Gastrocnemius medialis (tissue), 4 donors: ENCODE results near the gene ANAPC1.

Source experiments
- POLR2A ChIP-seq, 2 donors: fragments of 450-650 bp; IDR thresholded peaks; one replicate each; pipeline ENCODE4 v1.6.1; 2017; ENCODE audit warnings: antibody characterized with exemption in 2 of 2, mild to moderate bottlenecking in 2 of 2, moderate library complexity in 2 of 2
- TF ChIP-seq, protein P1 (sequence below), 5 experiments: fragments of 450-650 bp in 3 of 5; fragments of 200-600 bp in 2 of 5; sonication (generic) in 2 of 5; IDR thresholded peaks in 4 of 5; conservative IDR thresholded peaks in 1 of 5; 1 replicate in 4 of 5; 2 replicates in 1 of 5; pipeline ENCODE4 v1.5.1; 2016 to 2019; ENCODE audit warnings: antibody characterized with exemption in 5 of 5, mild to moderate bottlenecking in 3 of 5, moderate library complexity in 3 of 5

DNA sequence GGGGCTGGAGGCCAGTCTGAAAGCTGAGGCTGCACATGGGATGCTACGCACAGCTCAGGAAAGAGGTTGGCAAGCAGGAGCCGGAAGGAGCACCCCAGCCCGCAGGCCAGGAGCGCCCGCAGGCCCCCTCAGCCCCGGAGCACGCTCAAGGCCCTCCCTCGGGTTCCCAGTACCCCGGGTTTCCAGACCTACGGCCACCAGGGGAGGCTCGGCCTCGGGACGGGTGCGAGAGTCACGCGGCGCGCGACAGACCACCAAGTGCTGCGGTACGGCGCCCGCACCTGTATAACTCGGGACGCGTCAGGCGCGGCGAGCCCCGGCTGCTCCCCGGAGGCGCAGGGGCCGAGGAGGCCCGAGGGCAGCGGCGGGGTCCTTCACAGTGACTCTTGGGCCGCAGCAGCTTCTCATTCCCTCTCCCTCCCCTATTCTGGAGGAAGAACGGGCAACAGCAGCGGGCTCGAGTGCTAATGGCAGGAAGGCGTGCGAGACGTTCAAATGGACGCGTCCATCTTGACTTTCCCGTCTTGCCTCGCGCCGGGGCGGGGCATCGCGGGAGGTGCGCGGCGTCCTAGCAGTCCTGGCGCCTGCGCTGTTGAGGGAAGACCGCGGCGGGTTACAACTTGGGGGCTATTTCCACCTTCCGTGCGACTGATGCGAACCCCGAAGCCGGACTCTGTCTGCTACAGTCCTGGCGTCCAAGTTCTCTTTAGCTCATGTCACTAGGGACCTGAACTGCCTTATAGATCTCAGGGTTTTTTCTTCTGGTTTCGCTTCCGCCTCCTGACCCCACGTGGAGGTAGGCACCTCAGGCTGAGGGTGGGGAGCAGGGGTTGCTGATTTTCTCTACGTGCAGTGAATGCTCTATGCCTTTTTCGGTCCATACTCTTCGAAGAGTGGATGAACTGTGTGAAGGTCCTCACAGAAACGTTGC lies at the start of gene ANAPC1:
- TF ChIP-seq POLR2A (IDR thresholded peaks at IDR 0.05), result peak; percentile 42 to 57
- TF ChIP-seq, protein P1, sequence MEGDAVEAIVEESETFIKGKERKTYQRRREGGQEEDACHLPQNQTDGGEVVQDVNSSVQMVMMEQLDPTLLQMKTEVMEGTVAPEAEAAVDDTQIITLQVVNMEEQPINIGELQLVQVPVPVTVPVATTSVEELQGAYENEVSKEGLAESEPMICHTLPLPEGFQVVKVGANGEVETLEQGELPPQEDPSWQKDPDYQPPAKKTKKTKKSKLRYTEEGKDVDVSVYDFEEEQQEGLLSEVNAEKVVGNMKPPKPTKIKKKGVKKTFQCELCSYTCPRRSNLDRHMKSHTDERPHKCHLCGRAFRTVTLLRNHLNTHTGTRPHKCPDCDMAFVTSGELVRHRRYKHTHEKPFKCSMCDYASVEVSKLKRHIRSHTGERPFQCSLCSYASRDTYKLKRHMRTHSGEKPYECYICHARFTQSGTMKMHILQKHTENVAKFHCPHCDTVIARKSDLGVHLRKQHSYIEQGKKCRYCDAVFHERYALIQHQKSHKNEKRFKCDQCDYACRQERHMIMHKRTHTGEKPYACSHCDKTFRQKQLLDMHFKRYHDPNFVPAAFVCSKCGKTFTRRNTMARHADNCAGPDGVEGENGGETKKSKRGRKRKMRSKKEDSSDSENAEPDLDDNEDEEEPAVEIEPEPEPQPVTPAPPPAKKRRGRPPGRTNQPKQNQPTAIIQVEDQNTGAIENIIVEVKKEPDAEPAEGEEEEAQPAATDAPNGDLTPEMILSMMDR (IDR thresholded peaks at IDR 0.05 in 4 of 5, conservative IDR thresholded peaks at IDR 0.05 in 1 of 5), result no peak
